Naive thymus-derived CD8-positive, alpha-beta T cell (primary cell): ENCODE results near the gene CFAP20DC. TPM values are rescaled to one million over a fixed set of nuclear protein-coding genes. Genes with fewer than 3 reads are reported as not detected.

ENCODE experiments used
- ATAC-seq, 2 donors: fragments of 150-1000 bp; cut with Tn5 transposase in 1 of 2; sonication (Bioruptor Pico), chemical (Tn5 transposase) in 1 of 2; 1 replicate in 1 of 2; 2 replicates in 1 of 2; pipeline ENCODE4 v1.10.0; 2021; ENCODE audit warnings: mild to moderate bottlenecking in 2 of 2, moderate library complexity in 2 of 2
- POLR2A ChIA-PET: fragments of 350-600 bp; sonication (Branson Sonifier 250); formaldehyde crosslinking; loops from one replicate; lab custom pipeline; 2021; ENCODE audit warnings: antibody characterized with exemption; lab: Charles Lee
- DNase-seq, 10 donors: peaks; one replicate each; pipeline versions ENCODE4 v3.0.0 to v3.0.0-alpha.2; 2020 to 2022
- H3K27ac Mint-ChIP-seq, 10 donors: one replicate each; pipeline ENCODE4 v1.8.0; 2020 to 2022; ENCODE audit warnings: mild to moderate bottlenecking in 10 of 10, mixed read lengths in 10 of 10, moderate library complexity in 4 of 10, inconsistent platforms in 1 of 10
- H3K27me3 Mint-ChIP-seq, 5 donors: one replicate each; pipeline ENCODE4 v1.8.0; 2021 to 2022; ENCODE audit warnings: mixed read lengths in 5 of 5
- H3K36me3 Mint-ChIP-seq, 3 donors: one replicate each; pipeline ENCODE4 v1.8.0; 2020 to 2022; ENCODE audit warnings: mixed read lengths in 3 of 3, mild to moderate bottlenecking in 2 of 3, inconsistent platforms in 1 of 3
- H3K4me1 Mint-ChIP-seq, 4 donors: one replicate each; pipeline ENCODE4 v1.8.0; 2021 to 2022; ENCODE audit warnings: mixed read lengths in 4 of 4
- H3K4me3 Mint-ChIP-seq, 10 donors: one replicate each; pipeline ENCODE4 v1.8.0; 2020 to 2022; ENCODE audit warnings: mild to moderate bottlenecking in 10 of 10, mixed read lengths in 10 of 10, moderate library complexity in 6 of 10, inconsistent platforms in 1 of 10
- H3K9me3 Mint-ChIP-seq, 9 donors: one replicate each; pipeline ENCODE4 v1.8.0; 2020 to 2022; ENCODE audit warnings: mixed read lengths in 9 of 9, mild to moderate bottlenecking in 3 of 9, inconsistent platforms in 1 of 9, moderate library complexity in 1 of 9
- polyA plus RNA-seq, 3 donors: library from polyadenylated mRNA; unstranded; fragments of 300-500 nt; fragmentation: Illumina TruSeq; gene quantifications; one replicate each; pipeline ENCODE4 v1.2.3, GENCODE V29; 2021
- total RNA-seq, 8 experiments: library from RNA in 2 of 8; stranded (reverse) in 2 of 8; gene quantifications; one replicate each; pipeline ENCODE4 v1.2.3 and lab custom pipeline; 2021 to 2026

The CFAP20DC gene
- total and polyA plus RNA-seq, 5 experiments from 2014 or later = 0.13 to 0.27 (median 0.19) TPM; not detected in 1

GRCh38 chr3:58800940-58801339 lies 248.9 kb downstream of the CFAP20DC start:
- Mint-ChIP-seq H3K9me3 (peaks cover 0 to 3% (median 0%) of the 10 kb centered on the region in 9 donors), H3K4me3 (no peak overlapping the region), H3K4me1 (no peaks in the 10 kb centered on the region), H3K27me3 (peaks cover 0 to 2% (median 2%) of the 10 kb centered on the region in 5 donors), H3K36me3 (no peaks in the 10 kb centered on the region), H3K27ac (no peak overlapping the region)
- POLR2A ChIA-PET = no interaction called here
- ATAC-seq = no peak
- DNase-seq = no peak

- H3K9me3 Mint-ChIP-seq = peaks cover 0 to 3% (median 0%) of the 10 kb centered on the region in 9 donors
- DNase-seq = no peak
- H3K27ac Mint-ChIP-seq = no peak overlapping the region
- no peaks in the 10 kb centered on the region for H3K36me3 Mint-ChIP-seq
- POLR2A ChIA-PET = no interaction called here
- H3K27me3 Mint-ChIP-seq = peaks cover 0 to 9% (median 2%) of the 10 kb centered on the region in 5 donors
- H3K4me3 Mint-ChIP-seq = no peak overlapping the region
- no peaks in the 10 kb centered on the region for H3K4me1 Mint-ChIP-seq
- no peak for ATAC-seq
These were observed 249.8 kb downstream of the CFAP20DC start for GRCh38 chr3:58800032-58800431.

- Mint-ChIP-seq H3K9me3 (peaks cover 0 to 3% (median 0%) of the 10 kb centered on the region in 9 donors), H3K4me3 (no peak overlapping the region), H3K27ac (no peak overlapping the region), H3K27me3 (peaks cover 0 to 9% (median 2%) of the 10 kb centered on the region in 5 donors), H3K36me3 (no peaks in the 10 kb centered on the region), H3K4me1 (no peaks in the 10 kb centered on the region)
- POLR2A ChIA-PET = no interaction called here
- DNase-seq (no peak), ATAC-seq (no peak)
These were observed 250.6 kb downstream of the CFAP20DC start for GRCh38 chr3:58799271-58799670.

- DNase-seq (no peak), ATAC-seq (no peak)
- Mint-ChIP-seq H3K36me3 (no peaks in the 10 kb centered on the region), H3K27ac (no peak overlapping the region), H3K4me3 (no peak overlapping the region), H3K4me1 (no peaks in the 10 kb centered on the region), H3K9me3 (peaks cover 0 to 3% (median 0%) of the 10 kb centered on the region in 9 donors), H3K27me3 (peaks cover 0 to 9% (median 2%) of the 10 kb centered on the region in 5 donors)
- POLR2A ChIA-PET = no interaction called here
These were observed 251.5 kb downstream of the CFAP20DC start for GRCh38 chr3:58798312-58798711.

GRCh38 chr3:58794750-58795149 lies 255.1 kb downstream of the CFAP20DC start:
- POLR2A ChIA-PET = no interaction called here
- no peak overlapping the region for H3K27ac Mint-ChIP-seq
- no peak overlapping the region for H3K4me3 Mint-ChIP-seq
- H3K4me1 Mint-ChIP-seq = no peaks in the 10 kb centered on the region
- DNase-seq = no peak
- peaks cover 2 to 21% (median 3%) of the 10 kb centered on the region in 5 donors for H3K27me3 Mint-ChIP-seq
- H3K36me3 Mint-ChIP-seq = no peaks in the 10 kb centered on the region
- no peak for ATAC-seq
- H3K9me3 Mint-ChIP-seq = peaks cover 0 to 9% (median 0%) of the 10 kb centered on the region in 9 donors

- ATAC-seq (no peak), DNase-seq (no peak)
- Mint-ChIP-seq H3K4me1 (no peaks in the 10 kb centered on the region), H3K9me3 (peaks cover 0 to 9% (median 0%) of the 10 kb centered on the region in 9 donors), H3K36me3 (no peaks in the 10 kb centered on the region), H3K27ac (no peak overlapping the region), H3K4me3 (no peak overlapping the region), H3K27me3 (peaks cover 2 to 21% (median 3%) of the 10 kb centered on the region in 5 donors)
- POLR2A ChIA-PET = no interaction called here
These were observed 255.9 kb downstream of the CFAP20DC start for GRCh38 chr3:58793938-58794337.

GRCh38 chr3:58792921-58793451 lies 256.8 kb downstream of the CFAP20DC start:
- peaks cover 0 to 9% (median 0%) of the 10 kb centered on the region in 9 donors for H3K9me3 Mint-ChIP-seq
- H3K27me3 Mint-ChIP-seq = peaks cover 2 to 21% (median 3%) of the 10 kb centered on the region in 5 donors
- no peak overlapping the region for H3K4me3 Mint-ChIP-seq
- ATAC-seq = no peak
- POLR2A ChIA-PET = no interaction called here
- no peaks in the 10 kb centered on the region for H3K4me1 Mint-ChIP-seq
- H3K27ac Mint-ChIP-seq = no peak overlapping the region
- no peak for DNase-seq
- no peaks in the 10 kb centered on the region for H3K36me3 Mint-ChIP-seq

GRCh38 chr3:58789385-58789784 lies 260.4 kb downstream of the CFAP20DC start:
- no peak for DNase-seq
- POLR2A ChIA-PET = no interaction called here
- H3K36me3 Mint-ChIP-seq = no peaks in the 10 kb centered on the region

GRCh38 chr3:58784888-58785287 lies 264.9 kb downstream of the CFAP20DC start:
- DNase-seq (no peak), ATAC-seq (no peak)
- no peak overlapping the region for H3K4me3 Mint-ChIP-seq
- peaks cover 0 to 6% (median 0%) of the 10 kb centered on the region in 3 donors for H3K36me3 Mint-ChIP-seq
- no peaks in the 10 kb centered on the region for H3K4me1 Mint-ChIP-seq
- POLR2A ChIA-PET = no interaction called here
- no peak overlapping the region for H3K27ac Mint-ChIP-seq
- H3K27me3 Mint-ChIP-seq = peaks cover 0 to 6% (median 1%) of the 10 kb centered on the region in 5 donors
- H3K9me3 Mint-ChIP-seq = peaks cover 4 to 32% (median 14%) of the 10 kb centered on the region in 9 donors

More at GRCh38 chr3:58789385-58789784, 260.4 kb downstream of the CFAP20DC start:
- no peak for ATAC-seq
- peaks cover 2 to 12% (median 4%) of the 10 kb centered on the region in 5 donors for H3K27me3 Mint-ChIP-seq
- H3K9me3 Mint-ChIP-seq = peaks cover 0 to 9% (median 0%) of the 10 kb centered on the region in 9 donors
- H3K27ac Mint-ChIP-seq = no peak overlapping the region
- no peak overlapping the region for H3K4me3 Mint-ChIP-seq
- no peaks in the 10 kb centered on the region for H3K4me1 Mint-ChIP-seq

- H3K27ac Mint-ChIP-seq = no peak overlapping the region
- peaks cover 0 to 6% (median 0%) of the 10 kb centered on the region in 5 donors for H3K27me3 Mint-ChIP-seq
- ATAC-seq (no peak), DNase-seq (no peak)
- H3K4me1 Mint-ChIP-seq = no peaks in the 10 kb centered on the region
- POLR2A ChIA-PET = no interaction called here
- H3K36me3 Mint-ChIP-seq = peaks cover 0 to 11% (median 0%) of the 10 kb centered on the region in 3 donors
- H3K4me3 Mint-ChIP-seq = no peak overlapping the region
- H3K9me3 Mint-ChIP-seq = peaks cover 4 to 36% (median 19%) of the 10 kb centered on the region in 9 donors
These were observed 265.4 kb downstream of the CFAP20DC start for GRCh38 chr3:58784425-58784824.

GRCh38 chr3:58783845-58784244 lies 266.0 kb downstream of the CFAP20DC start:
- Mint-ChIP-seq H3K4me3 (no peak overlapping the region), H3K4me1 (no peaks in the 10 kb centered on the region), H3K9me3 (peaks cover 4 to 42% (median 25%) of the 10 kb centered on the region in 9 donors), H3K27ac (no peak overlapping the region), H3K36me3 (peaks cover 0 to 17% (median 0%) of the 10 kb centered on the region in 3 donors), H3K27me3 (peaks cover 0 to 6% (median 0%) of the 10 kb centered on the region in 5 donors)
- POLR2A ChIA-PET = no interaction called here
- no peak for ATAC-seq
- DNase-seq = no peak

- DNase-seq (no peak), ATAC-seq (no peak)
- Mint-ChIP-seq H3K9me3 (peaks cover 9 to 51% (median 28%) of the 10 kb centered on the region in 9 donors), H3K4me1 (no peaks in the 10 kb centered on the region), H3K27me3 (peaks cover 0 to 7% (median 0%) of the 10 kb centered on the region in 5 donors), H3K27ac (no peak overlapping the region), H3K4me3 (no peak overlapping the region), H3K36me3 (peaks cover 0 to 20% (median 0%) of the 10 kb centered on the region in 3 donors)
- POLR2A ChIA-PET = no interaction called here
These were observed 269.9 kb downstream of the CFAP20DC start for GRCh38 chr3:58779934-58780333.

GRCh38 chr3:58776231-58776630 lies 273.6 kb downstream of the CFAP20DC start:
- no peak for ATAC-seq
- H3K9me3 Mint-ChIP-seq = peaks cover 6 to 35% (median 28%) of the 10 kb centered on the region in 9 donors
- H3K27ac Mint-ChIP-seq = no peak overlapping the region
- no peaks in the 10 kb centered on the region for H3K4me1 Mint-ChIP-seq
- DNase-seq = no peak
- H3K27me3 Mint-ChIP-seq = peaks cover 0 to 7% (median 3%) of the 10 kb centered on the region in 5 donors
- H3K4me3 Mint-ChIP-seq = no peak overlapping the region
- peaks cover 0 to 20% (median 0%) of the 10 kb centered on the region in 3 donors for H3K36me3 Mint-ChIP-seq
- POLR2A ChIA-PET = no interaction called here
